HEK293T (cell line): Measurements from ENCODE around the gene BAIAP2L1.

Experiments
- ARNT ChIP-seq: fragments of 450-650 bp; IDR thresholded peaks from 2 replicates; pipeline ENCODE4 v1.6.1; 2017; ENCODE audit warnings: mild to moderate bottlenecking
- FOXA1 ChIP-seq: fragments of 450-650 bp; IDR thresholded peaks from 2 replicates; pipeline ENCODE4 v1.6.1; 2016; ENCODE audit warnings: mild to moderate bottlenecking
- FOXK2 ChIP-seq: fragments of 450-650 bp; IDR thresholded peaks from 2 replicates; pipeline ENCODE4 v1.6.1; 2016; ENCODE audit warnings: mild to moderate bottlenecking
- NFRKB ChIP-seq: fragments of 450-650 bp; IDR thresholded peaks from 2 replicates; pipeline ENCODE4 v1.6.1; 2016; ENCODE audit warnings: mild to moderate bottlenecking, moderate library complexity
- SP1 ChIP-seq: fragments of 450-650 bp; IDR thresholded peaks from 2 replicates; pipeline ENCODE4 v1.6.1; 2017
- TARDBP ChIP-seq: fragments of 450-650 bp; IDR thresholded peaks from 2 replicates; pipeline ENCODE4 v1.6.1; 2016

GRCh38 chr7:98242342-98242741 lies 158.5 kb downstream of the BAIAP2L1 start:
- TF ChIP-seq FOXK2 (no peak), FOXA1 (no peak), TARDBP (no peak), NFRKB (no peak), SP1 (no peak), ARNT (no peak)
